22Rv1 (cell line): ENCODE results near the gene PDLIM3.

Source experiments
- CTCF ChIP-seq: fragments of 450-650 bp; IDR thresholded peaks from 2 replicates; pipeline ENCODE4 v1.5.1; 2017; ENCODE audit warnings: mild to moderate bottlenecking
- ZFX ChIP-seq: fragments of 450-650 bp; IDR thresholded peaks from 2 replicates; pipeline ENCODE4 v1.6.1; 2017; ENCODE audit warnings: antibody characterized with exemption, borderline replicate concordance

DNA sequence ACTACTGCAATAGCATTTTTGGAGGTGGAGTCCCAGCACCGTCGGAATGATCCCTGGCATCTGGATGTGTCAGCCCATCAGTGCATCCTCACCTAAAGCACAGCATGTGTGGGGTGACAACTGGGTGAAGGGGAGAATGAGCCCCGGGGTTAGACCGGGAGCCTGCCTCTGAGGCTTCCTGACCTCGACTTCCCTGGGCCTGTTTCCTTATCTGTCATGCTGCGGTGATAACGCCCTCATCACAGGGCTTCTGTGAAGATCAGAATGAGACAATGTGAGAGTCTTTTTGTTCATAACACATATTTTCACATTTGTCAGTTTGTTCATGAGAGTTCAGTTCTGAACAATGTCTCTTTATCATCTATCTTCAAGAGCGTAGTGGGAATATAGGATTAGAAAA, 31.1 kb upstream of the PDLIM3 start:
- TF ChIP-seq CTCF (no peak), ZFX (no peak)
